GM18517 (cell line): Measurements from ENCODE around the gene PAPSS1.
"Not testable (repeated sequence)": the region's sequence is repeated elsewhere in the genome, so short reads cannot be mapped to it uniquely, and the experiment has no call there.

Experiments
- ATAC-seq: cut with Tn5 transposase; IDR thresholded peaks from one replicate; pipeline ENCODE4 v1.9.1; 2021; ENCODE audit warnings: mild to moderate bottlenecking, moderate library complexity; ENCODE audit not compliant: unreplicated experiment

Gene PAPSS1

DNA sequence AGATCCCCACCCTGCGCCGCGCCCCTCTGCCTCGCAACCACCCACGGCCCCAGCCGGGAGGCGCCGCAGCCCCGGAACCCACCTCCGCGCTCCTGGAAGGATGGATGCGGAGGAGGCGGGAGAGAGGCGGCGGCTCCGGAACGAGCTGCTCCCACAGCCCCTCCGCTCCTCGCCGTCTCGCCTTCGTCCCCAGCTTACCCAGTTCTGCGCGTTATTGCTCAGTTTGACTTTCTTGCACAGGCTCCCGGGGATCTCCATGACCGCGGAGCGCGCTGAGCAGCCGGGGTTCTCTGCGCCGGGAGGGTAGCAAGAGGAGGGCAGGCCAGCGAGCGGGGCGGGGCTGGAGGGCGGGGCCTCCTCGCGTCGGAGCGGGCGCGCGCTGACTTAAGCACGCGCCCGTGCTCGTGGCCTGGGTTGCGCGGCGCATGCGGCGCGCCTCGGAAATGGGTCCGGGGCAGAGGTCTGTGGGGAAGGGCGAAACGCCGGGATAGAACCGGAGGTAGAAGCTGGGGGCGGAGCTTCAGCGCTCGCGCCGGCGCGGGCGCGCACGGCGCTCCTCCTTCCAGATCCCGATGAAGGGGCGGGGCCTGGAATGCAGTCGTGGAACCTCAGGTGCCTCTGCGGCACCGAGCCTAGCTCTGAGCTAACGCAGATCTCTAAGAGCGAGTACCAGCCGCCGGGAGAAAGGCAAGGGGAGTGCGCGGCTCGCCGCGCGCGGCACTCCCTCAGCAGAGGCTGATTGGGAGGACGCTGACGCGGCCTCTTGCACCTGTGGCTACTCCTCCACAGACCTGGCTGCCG, at the start of gene PAPSS1:
PAPSS1 (minus strand) TSS at position 313 of the 801 bp plus-strand sequence; CDS start at position 258, 55 bp downstream.
- ATAC-seq, result peak; percentile 85

DNA sequence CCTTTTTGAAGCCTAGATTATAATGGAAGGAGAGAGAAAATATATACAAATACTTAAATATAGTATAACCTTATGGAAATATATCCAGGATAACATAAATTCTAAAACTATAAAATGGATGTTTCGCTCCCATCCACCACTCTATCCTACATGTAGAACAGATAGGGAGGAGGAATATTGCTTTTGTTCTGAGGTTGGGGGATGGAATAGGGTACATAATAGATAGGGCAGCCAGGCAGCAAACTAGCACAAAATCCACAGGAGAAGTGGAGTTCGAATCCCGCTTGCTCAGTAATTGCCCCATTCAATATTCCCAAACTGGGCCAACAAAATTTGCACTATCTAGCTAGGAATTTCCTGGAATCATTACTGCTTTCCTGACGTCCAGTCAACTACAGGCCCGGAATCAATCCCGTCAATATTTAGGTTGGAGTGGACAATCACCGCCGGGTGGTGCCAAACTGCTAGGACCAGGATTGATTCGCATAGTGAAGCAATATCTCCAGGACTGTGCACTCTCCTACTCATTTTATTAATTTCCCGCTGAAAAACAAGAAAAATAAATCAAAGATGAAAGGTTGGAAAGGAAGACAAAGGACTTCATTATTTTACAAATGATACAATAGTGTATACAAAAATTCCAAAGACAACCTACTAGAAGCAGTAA, 40.4 kb upstream of the PAPSS1 start:
- ATAC-seq, result no peak

DNA sequence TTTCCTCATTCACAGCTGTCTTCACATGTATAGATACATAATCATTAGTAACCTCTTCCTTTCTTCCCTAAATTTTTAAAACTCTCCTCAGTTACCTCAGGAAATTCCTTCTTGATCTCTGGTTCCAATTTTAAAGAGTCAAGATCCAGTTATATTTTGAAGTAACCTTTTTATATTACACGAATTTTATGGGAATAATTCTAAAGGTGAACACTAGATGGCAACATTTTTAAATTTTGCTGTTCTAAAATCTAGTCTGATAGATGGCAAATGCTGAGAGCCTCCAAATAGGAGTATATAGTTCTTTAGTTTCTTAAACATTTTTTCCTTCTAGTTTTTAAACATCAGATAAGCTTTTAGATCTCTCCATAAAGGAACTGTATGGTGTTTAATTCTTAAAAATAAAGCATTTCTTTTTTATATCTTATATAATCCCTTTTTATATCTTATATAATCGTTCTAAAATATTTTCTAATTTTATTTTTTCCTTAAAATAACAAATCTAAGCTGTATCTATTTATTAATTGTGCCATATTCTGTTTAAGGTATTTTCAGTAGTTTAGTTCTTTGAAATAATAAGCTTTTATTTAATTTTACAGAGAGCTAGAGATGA, 37.9 kb upstream of the PAPSS1 start:
- no peak for ATAC-seq

DNA sequence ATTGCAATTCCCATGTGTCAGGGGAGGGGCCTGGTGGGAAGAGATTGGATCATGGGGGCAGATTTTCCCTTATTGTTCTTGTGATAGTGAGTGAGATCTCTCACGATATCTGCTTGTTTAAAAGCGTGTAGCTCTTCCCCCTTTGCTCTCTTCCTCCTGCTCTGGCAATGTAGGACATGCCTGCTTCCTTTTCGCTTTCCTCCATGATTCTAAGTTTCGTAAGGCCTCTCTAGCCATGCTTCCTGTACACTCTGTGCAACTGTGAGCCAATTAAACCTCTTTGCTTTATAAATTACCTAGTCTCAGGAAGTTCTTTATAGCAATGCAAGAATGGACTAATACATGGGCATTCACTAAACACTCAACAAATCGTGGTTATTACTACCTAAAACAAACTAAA, 37.2 kb upstream of the PAPSS1 start:
- ATAC-seq, result no peak

DNA sequence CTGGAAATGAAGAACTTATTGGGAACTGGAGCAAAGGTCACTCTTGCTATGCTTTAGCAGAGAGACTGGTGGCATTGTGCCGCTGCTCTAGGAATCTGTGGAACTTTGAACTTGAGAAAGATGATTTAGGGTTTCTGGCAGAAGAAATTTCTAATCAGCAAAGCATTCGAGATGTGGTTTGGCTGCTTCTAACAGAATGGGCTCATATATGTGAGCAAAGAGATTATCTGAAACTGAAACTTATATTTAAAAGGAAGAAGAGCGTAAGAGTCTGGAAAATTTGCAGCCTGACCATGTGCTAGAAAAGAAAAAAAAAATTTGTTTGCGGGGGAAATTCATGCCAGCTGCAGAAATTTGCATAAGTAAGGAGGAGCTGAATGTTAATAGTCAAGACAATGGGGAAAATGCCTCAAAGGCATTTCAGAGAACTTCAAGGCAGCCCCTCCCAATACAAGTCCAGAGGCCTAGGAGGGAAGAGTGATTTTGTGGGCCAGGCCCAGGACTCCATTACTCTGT, 35.9 kb upstream of the PAPSS1 start:
- no peak for ATAC-seq

DNA sequence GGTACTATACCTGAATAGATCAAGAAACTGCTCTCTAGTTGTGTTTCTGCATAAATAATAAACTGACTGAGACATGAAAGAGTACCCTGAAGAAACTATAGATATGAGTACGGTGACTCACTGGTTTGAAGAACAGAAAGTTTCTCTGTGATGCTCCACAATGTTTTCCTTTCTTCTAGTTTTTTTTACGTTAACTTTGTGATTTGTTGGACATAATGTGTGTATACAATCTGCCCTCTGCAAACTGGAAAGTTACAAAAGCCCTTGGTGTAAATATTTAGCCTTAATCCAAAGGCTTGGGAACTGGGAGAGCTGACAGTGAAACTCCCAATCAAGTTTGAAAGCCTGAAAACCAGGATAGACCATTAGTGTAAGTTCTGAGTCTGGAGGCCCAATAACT, 31.6 kb upstream of the PAPSS1 start:
- ATAC-seq, result no peak

DNA sequence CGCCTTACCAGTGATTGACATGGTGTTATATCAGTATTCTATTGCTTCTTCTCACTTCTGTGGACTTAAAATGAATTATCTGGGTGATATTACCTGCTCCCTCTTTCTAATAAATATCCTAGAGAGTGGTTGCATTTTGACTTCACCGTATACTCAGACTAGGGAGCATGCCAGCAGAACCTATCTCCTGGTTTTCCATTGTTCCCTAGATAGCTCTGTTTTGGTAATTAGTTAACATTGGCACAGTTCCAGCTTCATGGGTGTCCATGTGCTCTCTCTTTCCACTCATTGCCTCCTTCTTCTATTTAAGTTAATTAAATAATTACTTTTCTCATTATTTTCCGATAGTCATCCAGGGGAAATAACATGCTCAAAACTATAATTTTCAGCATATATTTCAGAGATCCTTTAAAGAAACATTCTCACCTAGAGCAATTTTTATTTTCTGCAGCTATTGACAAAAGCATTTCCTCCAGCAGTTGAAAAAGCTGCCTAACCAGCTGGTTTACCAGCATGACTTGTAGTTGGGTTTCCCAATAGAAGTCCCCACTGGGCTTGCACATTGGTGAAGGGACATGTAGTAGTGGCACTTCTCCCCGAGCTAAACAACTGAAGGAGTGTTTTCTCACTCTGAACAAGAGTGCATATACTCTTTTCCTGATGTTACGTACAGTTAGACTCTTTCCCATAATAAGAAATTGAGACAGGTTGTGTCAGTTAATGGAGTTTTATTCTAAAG, 27.9 kb upstream of the PAPSS1 start:
- ATAC-seq, result no peak

DNA sequence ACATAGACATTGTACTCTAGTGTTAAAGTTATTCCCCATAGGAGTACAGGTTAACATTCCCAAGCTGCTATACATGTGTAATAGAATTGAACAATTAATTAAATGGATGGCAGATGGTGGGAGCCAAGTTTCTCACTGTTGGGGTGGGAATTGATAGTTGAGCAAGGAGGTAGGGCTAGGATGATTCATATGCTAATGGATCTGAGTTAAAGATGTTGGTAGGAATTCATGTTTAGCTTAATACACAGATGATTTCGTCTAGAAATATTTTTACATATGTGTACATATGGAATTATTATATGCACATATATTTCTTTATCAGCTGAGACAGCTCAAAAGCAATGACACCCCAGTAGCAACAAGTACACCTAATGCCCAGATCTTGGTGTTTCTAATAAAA, 26.1 kb upstream of the PAPSS1 start:
- ATAC-seq, result no peak

DNA sequence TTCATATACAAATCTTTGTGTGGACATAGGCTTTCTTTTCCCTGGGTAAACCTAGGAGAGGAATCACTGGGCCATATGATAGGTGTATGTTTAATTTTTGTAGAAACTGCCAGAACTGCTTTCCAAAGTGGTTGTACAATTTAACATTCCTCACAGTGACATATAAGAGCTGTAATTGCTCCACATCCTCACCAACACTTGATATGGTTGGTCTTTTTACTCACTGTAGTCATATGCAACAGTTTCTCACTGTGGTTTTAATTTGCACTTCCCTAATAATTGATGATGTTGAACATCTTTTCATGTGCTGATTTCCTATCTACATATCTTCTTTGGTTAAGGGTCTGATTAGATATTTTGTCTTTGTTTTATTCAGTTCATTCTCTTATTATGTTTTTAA, 24.5 kb upstream of the PAPSS1 start:
- no peak for ATAC-seq

DNA sequence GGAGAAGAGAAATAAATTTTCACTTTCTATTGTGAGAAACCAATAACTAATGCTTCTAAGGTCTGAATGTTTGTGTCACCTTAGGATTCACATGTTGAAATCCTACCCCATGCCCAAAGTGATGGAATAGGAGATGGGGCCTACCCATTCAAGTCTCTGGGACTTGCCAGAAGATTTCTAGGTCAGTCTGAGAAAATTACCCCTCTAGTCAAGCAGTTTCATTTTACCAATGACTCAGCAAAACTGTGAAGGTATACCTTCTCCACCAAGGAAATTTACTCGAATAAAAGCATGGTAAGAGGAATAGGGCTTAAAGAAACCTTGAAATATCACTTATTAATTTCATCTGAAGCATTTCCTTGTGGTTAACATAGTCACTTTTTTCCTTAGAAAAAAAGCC, 23.5 kb upstream of the PAPSS1 start:
- ATAC-seq, result peak; percentile 50

DNA sequence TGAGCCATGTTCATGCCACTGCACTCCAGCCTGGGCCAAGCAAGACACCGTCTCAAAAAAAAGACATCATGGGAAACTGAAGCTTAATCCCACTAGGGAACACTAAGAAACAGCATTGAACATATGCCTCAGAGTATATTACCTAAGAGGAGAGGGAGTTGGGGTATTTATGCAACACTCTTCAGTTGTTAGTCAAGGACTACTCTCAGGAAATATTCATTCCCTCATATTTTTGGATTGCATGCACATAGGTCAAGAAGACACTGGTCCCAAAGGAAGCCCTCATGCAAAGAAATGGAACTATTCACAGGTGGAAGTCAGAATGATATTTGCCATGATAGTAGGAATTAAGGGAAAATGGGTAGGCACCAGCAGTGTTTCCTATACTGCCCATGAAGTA, 22.8 kb upstream of the PAPSS1 start:
- no peak for ATAC-seq

DNA sequence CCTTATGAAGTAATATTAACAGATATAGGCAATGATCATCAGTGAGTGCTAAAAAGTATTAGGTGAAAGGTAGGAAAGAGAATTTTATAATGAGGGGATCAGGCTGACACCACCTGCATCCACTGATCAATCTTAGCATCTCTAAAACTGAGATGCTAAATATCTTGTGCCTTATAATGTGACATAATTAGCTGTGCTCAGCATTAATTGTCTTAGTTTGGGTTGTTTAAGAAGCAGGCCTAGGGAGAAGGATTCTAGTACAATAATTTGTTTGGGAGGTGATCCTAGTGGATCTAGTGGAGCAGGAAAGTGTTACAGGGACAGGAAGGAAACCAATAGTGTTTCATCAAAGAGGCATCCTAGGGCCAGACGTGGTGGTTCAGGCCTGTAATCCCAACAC, 22.2 kb upstream of the PAPSS1 start:
- ATAC-seq, result no peak

DNA sequence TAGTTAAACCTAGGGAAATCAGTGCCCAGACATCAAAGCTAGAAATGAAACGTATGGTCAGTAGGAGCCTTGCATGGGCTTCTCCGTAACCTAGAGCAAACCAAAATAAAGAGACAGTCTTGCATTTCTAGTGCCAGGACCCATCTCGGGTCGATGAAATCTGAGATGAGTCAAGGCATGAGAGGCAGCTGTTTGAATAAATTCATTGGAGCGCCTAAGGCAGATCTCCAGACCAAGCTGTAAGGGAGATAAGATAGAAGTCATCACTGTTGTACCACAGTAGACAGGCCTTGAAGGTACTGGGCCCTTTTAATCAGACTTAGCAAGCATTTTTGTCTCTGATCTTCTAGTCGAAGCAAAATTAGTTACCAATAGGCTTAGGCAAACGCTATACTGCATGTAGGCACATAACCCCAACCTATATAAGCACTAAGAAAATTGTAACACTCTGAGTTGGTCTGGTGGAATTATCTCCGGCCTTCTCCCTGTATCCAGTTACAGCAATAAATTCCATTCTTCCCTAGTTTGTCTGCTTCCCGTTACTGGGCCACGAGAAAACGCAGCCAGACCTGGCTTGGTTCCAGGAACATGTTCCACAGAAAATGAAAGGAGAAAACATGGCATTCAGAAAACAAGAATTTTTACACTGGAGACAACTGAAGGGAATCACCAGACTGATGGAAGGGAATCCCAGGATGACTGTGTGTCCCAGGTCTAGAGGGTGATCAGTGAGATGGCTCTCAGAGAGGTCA, 21.1 kb upstream of the PAPSS1 start:
- ATAC-seq, result no peak

DNA sequence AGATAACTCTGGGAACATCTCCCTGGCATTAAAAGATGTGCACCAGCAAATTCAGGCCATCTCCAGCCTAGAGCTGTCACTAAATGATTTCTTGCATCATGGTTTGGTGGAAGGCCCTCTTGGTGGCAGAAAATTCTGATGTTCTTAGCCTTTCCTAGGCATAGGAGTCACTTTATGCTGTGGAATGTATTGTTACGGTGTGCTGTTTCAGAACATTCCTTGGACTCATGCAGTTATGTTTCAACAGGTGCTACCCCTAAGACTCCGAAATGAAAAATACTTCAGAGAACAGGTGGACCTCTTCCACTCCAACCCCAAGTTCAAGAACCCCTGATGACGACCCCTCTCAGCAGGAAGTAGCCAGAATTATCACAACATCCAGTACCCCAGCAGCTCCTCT, 20.3 kb upstream of the PAPSS1 start:
- no peak for ATAC-seq

DNA sequence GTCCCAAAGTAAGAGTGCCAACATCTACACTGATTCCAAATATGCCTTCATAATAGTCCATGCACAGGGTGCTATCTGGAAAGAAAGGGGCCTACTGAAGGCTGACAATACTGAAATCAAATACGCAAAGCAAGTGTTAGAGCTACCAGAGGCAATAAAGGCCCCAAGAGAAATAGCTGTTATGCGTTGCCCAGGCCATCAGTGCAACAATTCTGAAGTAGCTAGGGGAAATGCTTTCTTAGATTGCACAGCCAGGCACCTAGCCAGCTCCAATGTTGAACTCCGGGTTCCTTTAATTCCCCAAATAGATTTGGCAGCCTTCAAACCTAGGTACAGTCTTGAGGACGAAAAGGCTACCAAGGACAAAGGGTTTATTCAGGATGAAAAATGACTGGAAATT, 17.4 kb upstream of the PAPSS1 start:
- no peak for ATAC-seq

DNA sequence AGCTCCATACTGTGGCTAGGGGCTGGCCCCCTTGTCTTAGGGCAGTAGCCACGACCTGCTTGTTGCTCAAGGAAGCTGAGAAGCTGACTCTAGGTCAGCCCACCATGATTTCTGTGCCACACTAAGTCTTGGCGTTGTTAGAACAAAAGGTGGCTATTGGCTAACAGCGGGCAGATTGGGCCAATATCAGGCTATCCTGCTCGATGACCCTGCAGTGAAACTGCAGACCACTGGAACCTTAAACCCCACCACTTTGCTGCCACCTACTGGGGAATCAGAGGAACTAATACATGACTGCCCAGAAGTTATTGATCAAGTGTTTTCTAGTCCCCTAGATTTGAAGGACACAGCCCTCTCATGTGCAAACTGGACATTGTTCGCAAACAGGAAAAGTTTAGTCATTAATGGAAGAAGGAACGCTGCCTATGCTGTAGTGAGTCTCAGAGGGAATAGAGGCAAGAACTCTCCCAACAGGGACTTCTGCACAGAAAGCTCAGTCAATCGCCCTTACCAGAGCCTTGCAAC, 17.0 kb upstream of the PAPSS1 start:
- ATAC-seq, result peak; percentile 69

DNA sequence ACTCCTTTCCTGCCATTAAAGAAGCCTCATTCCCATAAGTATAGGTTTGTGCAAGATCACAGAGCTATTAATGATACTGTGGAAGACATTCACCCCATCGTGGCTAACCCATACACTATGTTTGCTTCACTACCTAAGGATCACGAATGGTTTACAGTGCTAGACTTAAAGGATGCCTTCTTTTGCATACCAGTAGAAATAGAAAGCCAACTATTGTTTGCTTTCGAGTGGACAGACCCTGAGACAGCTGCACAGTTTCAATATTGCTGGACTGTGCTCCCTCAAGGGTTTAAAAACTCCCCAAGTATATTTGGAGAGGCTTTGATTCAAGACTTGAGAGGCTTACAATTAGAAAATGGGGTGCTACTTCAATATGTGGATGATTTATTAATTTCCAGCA, 16.0 kb upstream of the PAPSS1 start:
- peak; percentile 41 for ATAC-seq

DNA sequence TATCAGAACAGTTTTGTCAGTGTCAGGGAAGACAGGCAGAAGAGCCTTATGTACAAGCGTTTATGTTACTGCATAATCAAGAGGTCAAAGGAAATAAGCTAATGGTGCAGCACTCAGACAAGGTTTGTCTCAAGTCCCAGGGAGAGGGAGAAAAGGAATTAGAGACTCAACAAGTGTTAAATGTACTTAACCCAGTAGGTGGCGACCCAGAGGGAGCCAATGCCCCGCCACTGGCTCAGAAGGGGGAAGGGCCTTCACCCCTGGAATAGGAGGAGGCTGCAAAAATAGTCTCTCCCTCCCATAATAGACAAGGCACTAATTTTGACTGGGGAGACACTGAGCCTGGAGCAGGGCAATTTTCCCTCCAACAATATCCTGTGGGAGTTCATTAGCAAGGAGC, 14.1 kb upstream of the PAPSS1 start:
- ATAC-seq, result no peak

DNA sequence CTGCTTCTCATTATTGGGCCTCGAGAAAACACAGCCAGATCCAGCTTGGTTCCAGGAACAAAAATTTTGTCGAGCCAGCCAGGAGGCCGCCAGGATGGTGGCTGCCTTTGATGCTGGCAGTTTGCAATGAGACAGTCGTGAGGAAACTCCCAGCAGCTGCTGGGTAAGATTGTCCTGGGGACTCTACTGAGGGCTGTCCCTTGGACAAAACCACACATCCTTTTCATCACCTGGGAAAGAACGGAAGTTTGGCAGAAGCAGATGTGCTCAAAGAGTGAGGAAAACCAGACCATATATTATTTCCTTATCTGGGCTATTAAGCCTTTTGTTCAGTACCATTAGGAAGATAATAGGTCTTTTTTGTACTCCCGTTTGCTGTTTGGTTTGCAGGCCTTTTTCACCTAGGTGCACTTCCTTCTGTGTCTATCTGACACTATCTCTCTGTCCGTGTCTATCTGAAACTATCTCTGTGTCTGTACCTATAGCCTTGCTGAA, 13.4 kb upstream of the PAPSS1 start:
- no peak for ATAC-seq

DNA sequence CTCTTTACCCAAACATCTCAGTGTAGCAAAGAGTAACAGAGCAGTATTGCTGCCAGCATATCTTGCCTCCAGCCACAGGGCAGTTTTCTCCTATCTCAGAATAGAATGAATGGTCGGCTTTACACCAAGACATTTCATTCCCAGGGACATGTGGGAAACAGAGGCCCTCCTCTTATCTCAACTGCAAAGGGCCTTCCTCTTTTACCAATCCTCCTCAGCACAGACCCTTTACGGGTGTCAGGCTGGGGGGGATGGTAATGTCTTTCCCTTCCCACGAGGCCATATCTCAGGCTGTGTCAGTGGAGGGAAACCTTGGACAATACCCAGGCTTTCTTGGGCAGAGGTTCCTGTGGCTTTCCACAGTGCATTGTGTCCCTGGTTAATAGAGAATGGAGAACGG, 9.0 kb upstream of the PAPSS1 start:
- not testable (repeated sequence) for ATAC-seq
